ENCODE measurements around the gene MELTF.

DNA sequence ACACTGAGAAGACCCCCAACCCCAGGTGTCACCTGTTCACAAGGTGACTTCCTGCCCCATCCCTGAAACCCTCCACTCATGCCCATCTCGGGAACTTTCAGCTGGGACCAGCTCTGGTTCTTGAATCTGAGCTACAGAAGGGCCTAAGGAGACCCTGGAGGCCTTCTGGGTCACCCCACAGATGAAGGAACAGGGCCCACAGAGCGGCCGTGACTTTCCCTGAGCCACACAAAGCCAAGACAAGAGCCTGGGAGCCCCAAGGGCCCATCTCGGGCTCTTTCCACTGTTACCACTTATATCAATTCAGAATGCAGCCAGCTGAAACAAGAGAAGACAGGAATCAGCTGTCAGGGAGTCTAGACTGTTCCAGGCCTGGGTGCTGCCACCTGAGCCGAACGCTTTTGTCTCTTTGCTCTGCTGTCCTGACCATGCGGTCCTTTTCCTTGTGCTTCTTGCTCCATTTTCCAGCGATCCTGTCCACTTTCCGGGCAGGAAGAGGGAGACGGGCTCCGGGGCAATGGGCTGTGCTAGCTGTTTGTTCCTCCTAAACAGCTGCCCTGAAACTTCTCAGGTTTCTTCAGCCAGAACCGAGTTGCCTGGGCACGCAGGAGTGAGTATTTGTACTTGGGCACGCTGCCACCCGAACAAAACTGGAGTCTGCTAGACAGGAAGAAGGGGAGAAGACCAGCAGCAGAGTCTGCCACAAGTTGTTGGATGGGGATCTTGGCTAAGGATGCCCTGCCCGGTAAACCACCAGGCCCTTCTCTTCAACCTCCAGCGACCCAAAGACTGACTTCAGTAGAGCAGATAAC lies 33.0 kb downstream of the MELTF start:
- no peak for TF ChIP-seq EZH2 (IDR thresholded peaks at IDR 0.05; ENCODE audit: borderline replicate concordance, insufficient read depth, low read depth, low read length, poor library complexity, severe bottlenecking)
- TF ChIP-seq, protein P1, sequence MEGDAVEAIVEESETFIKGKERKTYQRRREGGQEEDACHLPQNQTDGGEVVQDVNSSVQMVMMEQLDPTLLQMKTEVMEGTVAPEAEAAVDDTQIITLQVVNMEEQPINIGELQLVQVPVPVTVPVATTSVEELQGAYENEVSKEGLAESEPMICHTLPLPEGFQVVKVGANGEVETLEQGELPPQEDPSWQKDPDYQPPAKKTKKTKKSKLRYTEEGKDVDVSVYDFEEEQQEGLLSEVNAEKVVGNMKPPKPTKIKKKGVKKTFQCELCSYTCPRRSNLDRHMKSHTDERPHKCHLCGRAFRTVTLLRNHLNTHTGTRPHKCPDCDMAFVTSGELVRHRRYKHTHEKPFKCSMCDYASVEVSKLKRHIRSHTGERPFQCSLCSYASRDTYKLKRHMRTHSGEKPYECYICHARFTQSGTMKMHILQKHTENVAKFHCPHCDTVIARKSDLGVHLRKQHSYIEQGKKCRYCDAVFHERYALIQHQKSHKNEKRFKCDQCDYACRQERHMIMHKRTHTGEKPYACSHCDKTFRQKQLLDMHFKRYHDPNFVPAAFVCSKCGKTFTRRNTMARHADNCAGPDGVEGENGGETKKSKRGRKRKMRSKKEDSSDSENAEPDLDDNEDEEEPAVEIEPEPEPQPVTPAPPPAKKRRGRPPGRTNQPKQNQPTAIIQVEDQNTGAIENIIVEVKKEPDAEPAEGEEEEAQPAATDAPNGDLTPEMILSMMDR (IDR thresholded peaks at IDR 0.05), result no peak
